SHP77 treated with DMSO at 0.1 percent for 48 hours (cell line): ENCODE measurements around the gene RASGEF1B.

ENCODE experiments used
- DNase-seq: peaks from one replicate; lab custom pipeline; 2025; lab: John Stamatoyannopoulos, UW

RASGEF1B gene

DNA sequence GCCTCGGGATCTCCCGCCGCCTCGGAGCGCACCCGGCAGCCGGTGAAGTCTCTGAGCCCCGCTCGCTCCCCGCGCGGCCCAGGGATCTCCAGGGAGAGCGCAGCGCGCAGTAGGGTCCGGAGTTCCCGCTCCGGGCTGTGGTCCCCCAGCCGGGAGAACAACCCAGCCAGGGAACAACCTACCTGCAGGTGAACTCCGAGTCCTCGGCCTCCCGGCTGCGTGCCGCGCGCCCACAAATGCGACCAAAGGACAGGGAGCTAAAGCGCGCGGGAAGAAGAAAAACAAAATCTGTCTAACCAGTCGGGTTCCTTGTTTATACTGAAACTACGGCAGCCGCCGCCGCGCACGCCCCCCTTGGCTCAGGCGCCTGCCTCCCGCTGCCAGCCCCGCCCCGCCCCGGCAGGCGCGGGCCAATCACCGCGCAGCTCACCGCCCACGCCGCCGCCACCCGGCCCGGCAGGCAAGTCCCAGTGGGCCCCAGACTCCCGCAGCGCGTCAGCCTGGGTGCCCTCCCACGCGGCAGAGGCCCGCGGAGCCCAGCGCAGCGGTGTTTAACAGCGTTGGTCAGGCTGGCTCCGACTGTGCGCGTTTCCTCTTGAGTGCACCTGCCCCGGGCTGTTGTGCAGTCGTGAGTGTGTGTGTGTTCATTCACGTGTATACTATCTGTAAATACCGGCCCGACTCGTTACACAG is at the start of gene RASGEF1B:
RASGEF1B (minus strand) TSS at position 320 of the 693 bp plus-strand sequence. CDS start 12,399 bp downstream, outside the sequence.
- DNase-seq = peak; percentile 56

DNA sequence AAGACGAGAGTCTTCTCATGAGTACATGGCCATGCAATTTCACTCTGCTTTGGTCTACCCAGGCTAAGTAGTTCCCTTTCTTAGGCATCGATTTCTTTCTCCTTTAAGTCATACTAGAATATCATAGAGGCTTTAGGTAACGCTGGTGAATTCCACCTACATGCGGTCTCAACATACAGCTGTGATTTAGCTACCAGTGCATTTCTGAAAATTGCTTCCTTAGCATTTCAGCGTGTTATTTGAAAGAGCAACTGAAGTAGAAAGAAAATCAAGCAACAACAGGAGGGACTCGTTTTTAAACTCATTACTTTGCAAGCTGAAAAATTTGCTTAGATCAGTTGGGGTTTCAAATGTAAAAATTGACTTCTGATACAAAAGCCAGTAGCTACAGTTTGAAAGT is 48.1 kb upstream of the RASGEF1B start:
- no peak for DNase-seq

DNA sequence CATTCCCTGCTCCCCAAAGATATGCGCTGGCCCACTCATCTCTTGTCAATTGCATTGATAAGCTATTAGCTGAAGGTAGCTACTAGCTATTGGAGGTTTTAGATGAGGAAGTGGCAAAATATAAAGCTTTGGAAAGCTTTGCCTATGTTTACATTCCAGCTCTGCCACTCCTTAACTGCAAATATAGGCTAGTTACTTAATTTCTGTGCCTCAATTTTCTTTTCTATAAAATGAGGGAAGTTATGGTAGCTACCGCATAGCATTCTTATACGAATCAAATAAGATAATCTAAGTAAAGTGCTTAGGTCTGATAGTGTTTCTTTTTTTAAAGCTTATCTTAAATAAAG is 47.7 kb upstream of the RASGEF1B start:
- DNase-seq = no peak

DNA sequence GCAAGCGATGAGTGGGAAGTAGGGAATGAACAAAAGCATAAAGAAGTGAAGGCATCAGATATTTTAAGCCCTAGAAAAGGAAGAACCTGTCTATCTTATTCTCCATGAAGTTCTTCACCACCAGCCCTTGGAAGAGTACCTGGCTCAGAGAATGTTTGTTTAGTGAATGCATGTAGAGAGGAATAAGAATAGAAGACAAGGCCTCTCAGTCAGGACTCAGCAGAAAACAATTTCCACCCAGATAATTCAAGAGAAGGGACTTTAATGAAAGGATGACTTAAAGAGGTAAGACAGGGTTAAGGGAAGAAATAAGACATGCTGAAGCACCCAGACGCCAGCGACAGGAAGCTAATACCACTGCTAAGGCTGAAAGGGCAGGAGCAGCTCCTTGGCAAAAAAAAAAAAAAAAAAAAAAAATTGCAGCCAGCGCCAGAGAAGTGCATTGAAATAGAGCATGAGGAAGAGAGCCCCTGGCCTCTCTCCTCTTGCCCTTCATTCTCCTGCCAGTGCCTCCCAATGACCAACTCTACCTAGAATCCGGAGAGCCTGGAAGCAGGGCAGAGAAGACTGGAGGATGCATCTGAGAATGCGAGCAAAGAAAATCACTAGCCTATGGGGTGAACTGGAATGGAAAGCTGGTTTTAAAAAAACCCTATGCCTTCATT is 47.2 kb upstream of the RASGEF1B start:
- DNase-seq = no peak

DNA sequence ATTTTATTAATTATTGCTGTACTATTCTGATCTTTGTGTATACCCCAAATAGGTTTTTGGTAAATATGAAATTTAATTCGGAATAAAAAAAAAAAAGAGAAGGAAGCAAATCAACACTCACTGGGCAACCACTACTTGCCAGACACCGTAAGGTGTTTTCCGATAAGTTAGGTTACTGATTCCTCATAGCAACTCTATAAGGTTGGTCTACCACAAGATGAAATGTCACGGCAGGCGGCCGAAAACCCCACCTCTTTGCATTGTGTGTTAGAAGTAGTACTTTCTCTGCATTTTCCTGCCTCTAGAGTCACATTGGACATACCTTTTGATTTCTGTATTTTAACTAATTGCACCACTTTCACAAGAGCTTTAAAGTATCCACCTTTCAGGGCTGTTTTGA is 44.5 kb upstream of the RASGEF1B start:
- DNase-seq = no peak

DNA sequence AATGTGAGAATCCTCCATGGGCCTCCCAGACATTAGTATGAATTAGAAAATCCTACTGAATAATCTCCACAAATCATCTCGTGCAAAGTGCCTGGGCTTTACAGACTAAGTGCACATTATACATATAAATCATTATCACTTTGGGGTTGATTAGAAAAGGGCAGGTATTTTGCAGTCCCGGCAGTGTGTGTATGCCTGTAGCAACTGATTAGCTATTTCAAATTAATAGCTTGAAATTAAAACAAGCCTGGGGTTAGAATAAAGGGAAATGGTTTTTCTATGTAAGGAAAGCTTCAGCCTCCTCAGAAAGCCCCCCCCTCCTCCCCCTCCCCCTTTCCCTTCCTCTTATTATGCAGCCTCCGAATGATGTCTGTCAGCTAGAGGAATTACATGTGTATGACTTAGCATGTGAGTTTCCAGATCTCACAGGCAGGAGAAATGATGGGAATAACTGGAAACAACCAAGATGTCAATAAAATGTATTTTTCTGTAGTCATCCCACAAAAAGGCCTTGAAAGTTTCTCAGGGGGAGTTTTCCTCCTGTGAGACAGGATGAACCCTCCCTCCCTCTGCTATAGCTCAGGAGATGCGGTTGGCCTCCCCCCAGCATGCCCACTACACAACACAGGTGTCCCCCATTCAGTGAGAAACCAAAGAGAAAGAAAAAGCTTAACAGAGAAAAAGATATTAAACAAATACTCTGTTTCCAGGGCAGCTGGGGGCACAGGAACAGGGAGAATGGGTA is 41.2 kb upstream of the RASGEF1B start:
- no peak for DNase-seq

DNA sequence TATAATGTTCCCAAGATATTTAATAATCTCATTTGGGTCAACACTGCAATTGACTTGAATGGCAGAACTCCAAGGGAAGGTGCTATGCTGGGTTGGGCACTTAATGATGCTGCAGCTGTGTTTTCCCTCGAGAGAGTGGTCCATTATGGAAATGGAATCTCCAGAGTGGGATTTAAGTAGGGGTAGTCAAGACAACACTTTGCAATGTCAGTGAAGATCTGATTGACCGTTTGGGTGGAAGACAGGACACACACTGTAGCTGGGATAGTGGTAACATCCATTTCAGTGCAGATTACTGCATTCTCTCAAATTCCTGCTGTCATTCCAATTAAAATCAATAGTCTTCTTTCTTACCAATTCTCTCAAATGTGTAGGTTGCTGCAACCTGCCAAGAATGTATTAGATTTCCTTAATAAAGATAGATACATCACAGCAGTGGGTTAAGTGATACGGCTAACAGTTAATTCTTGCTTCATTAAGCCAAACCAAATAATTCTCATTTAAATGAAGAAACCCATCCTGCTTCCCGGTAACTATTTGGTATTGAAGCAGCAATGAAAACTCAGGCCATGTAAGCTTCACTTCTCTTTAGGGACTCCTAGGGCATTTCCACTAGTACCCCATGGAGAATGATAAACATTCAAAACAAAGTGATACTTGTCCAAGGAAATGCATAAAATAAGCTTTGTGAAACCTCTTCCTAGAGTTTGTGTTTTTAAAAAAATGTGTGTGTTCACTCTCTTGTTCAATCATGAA is 40.5 kb upstream of the RASGEF1B start:
- no peak for DNase-seq

DNA sequence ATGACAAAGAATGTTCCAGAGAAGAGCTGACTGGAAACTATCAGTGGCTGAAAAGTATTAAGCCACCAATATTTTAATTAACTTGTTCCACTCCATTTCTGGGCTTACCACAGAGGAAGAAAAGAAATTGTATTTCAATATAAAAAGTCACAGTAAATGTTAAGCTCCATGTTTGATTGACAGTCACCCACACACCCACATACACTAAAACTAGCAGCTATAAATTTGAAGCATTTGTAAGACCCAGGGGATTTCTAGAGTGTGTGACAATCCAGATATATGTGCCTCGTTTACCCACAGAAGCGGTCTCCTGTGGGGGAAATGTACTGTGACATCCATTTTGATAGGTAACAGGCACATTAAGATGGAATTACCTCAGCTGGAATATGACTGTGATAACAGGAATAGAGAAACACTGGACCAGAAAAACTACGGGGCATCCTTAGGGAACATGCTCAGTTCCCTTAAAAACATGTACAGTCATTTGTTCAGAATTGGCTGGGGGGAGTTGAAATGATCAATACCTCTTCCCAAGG is 39.0 kb upstream of the RASGEF1B start:
- no peak for DNase-seq

DNA sequence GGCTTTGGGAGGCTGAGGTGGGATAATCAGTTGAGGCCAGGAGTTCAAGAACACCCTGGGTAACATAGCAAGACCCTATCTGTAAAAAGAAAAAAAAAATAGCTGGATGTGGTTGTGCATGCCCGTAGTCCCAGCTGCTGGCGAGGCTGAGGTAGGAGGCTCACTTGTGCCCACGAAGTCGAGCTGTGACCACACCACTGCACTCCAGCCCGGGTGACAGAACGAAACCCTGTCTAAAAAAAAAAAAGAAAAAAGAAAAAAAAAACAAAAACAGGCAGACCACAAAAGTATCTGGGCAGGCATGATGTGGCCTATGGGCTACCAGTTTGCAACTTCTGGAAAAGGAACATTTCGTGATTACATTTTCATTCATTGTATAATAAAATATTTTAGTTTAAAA is 38.1 kb upstream of the RASGEF1B start:
- no peak for DNase-seq

DNA sequence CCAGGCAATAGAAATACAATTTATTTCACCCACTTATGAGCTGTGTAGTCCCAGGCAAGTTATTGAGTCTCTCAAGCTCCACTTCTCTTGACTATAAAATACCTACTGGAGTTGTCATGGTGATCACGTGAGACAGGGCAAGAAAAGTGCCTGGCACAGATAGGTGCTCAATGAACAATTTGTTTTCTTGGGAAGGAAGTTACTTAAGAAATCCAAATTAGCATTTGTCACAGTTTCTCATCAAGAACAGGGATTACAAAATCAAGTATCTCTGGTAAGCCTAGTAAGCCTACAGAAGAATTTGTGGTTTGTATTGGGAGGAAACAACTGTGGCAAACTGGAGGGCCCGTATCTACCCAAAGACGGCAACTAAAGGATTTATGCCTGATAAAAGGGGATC is 37.5 kb upstream of the RASGEF1B start:
- no peak for DNase-seq

DNA sequence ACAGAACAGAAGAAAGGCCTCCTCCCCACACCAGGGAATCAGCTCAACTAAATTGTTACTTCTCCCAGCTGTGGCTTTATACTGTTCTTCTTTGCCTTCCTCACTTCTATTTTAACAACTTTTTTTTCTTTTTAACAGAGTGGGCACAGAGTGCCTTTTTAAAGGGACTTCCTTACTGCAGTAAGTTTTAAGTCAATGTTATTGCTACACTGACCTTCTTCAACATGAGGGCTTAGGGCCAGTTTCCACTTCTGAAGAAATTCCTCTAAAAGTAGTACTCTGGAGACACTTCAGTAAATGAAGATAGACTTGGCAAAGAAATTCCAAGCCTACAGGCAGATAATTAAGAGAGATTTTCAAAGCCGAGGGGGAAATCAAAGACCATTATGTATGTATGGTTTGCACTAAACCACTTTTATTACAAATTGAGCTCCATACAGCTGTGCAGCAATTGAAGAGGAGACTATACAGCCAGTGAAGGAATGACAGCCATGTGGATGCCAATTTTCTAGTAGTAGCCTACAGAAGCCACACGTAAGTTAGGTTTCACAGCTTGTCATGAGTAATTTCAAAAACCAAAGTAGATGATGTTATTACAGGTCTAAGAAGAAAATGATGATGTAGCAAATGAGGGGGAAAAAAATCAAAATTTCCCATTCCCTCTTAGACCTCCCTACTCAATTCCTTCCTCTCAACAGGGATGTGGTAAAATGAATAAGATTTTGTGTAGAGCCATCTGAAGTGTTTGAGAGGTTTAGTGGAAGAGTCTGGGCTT is 36.9 kb upstream of the RASGEF1B start:
- DNase-seq = no peak

DNA sequence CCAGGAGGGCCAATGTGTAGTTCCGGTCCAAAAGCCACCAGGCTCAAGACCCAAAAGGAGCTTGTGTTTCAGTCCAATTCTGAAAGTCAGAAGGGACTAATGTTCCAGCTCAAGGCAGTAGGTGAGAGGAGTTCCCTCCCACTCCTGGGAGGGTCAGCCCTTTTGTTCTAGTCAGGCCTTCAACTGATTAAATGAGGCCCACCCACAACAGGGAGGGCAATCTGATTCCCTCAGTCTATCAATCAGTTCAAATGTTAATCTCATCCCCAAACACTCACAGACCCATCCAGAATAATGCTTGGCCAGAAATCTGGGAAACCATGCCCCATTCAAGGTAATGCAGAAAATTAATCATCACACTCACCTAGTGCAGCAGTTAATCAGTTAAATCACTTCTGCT is 35.8 kb upstream of the RASGEF1B start:
- DNase-seq = no peak

DNA sequence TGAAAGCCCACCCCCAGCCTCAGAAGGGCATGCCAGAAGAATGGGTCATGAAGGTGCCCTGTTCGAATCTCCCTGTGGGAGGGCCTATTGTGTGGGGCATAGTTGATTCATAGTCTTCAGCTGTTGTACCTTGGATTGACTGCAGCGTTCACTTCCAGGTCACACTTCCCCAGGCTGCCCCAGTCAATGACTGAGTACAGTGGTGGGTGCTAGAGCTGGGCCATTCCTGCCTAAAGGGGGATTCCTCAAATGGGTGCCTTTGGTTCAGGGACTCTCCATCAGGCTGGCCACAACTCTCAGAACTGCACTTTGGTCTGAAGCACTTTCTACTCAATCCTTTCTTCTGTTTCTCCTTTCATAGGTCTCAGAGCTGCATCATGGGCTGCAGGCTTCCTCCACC is 35.0 kb upstream of the RASGEF1B start:
- DNase-seq = no peak

DNA sequence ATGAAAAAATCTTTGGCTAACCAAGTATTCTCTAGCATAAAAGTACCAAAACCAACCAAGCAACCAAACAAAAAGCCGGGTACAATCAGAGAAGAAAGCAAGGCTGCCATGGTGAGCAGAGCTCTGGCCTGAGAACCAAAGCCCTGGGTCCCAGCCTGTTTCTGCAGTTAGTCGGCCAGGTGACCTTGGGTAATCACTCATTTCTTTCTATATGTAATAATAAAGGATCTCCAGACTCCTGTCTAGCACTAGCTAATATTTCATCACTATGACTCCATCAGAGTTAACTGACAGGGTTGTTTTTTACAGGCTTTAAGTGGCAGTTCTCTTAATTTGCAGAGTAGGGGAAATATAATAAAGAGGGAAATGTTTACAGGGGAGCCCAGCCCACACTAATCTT is 34.0 kb upstream of the RASGEF1B start:
- no peak for DNase-seq

DNA sequence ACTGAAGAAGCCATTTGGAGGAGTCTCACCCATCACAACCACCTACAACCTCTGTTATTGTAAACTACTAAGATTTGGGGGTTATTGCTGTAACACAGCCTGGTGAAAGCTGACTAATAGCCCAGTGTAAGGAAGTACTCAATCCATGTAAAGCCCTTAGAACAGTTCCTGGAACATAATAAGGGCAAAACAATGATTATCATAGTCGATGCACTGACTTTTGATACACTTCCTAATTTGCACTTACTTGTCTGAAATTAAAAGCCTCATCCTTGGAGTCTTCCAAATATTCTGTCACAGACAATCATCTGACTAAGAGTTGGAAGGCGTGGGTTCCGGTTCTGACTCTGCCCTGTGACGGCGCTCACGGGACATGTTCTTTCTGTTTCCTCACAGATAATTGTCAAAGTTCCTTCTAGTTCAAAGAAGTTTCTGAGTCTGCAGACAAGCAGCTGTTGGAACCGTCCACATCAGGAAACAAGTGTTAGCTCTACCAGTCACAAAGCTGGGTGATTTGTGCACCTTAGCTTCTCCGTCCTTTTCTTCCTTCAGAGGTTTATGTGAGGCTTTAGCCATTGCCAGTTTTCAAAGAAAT is 33.4 kb upstream of the RASGEF1B start:
- no peak for DNase-seq

DNA sequence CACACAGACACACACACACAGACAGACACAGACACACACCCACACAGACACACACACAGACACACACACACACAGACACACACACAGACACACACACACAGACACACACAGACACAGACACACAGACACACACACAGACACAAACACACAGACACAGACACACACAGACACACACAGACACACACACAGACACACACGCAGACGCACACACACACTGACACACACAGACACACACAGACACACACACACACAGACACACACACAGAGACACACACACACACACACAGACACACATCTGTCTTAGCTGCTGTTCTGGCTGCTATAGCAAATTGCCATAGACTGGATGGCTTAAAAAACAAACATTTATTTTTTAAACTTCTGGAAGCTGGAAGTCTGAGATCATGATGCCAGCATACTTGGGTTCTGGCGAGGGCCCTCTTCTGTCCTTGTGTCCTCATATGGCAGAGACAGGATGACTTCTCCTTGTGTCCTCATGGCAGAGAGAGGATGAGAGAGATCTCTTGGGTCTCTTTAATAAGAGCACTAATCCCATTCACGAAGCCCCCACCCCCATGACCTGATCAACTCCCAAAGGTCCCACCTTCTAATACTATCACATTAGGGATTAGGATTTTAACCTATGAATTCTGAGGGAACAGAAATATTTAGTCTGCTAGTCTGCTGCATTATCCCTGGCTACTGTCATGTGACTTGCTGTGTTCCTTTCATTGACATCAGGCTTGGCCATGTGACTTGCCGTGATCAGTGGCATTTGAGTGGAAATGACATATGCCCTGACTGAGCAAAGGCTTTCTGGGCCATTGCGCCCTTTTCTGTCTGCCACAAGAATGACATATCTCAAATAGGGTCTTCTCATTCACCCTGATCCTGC is 32.7 kb upstream of the RASGEF1B start:
- no peak for DNase-seq

DNA sequence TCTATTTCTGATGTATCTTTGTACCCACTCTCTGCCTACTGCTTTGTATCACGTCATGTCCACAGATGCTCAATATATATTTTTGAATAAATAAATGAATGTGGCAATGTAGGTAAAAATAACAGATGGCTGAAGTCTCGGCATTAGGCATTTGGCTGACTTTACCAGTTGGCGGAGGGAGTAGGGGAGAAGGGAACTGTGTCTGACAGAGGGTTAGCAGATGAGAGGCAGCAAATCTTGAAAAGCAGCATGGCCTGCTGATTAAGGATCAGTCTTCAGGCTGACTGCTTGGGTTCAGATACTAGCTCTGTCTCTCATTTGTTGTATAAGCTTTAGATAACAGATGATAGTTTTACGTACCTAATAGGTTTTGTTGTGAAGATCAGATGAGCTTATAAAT is 31.9 kb upstream of the RASGEF1B start:
- DNase-seq = no peak

DNA sequence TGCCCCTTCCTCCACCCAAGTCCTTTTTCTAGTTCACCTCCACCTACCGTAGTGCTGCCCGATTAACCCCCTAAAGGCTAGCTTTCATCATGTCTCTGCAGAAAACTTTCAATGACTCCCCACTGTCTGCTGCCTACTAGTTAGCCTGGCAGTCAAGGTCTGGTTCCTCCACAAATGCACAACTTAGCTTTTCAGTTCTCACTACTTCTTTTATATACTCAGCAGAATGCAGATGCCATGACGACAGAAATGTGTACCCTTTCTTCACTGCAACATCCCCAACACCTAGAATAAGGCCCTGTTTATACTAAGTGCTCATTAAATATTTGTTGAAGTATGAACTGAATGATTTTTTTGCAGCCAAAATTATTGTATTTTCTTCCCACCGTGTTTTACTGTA is 30.9 kb upstream of the RASGEF1B start:
- no peak for DNase-seq

DNA sequence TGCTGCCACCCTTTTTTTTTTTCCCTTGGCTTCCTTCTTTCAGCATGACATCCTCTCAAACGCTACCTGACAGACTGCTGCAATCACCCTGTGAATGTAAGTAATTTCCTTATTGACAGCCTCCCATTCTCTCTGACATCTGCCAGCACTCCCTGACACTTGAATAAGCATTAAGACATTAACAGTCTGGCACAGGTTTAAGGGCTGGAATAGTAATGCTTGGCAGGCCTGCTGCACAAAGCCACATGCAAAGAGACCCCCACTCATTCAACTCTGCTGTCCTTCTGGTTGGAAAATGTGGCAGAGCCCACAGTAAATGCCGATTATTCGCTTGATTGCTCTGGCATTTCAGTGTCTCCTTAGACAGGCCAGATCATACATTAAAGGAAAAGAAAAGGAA is 28.1 kb upstream of the RASGEF1B start:
- DNase-seq = no peak

DNA sequence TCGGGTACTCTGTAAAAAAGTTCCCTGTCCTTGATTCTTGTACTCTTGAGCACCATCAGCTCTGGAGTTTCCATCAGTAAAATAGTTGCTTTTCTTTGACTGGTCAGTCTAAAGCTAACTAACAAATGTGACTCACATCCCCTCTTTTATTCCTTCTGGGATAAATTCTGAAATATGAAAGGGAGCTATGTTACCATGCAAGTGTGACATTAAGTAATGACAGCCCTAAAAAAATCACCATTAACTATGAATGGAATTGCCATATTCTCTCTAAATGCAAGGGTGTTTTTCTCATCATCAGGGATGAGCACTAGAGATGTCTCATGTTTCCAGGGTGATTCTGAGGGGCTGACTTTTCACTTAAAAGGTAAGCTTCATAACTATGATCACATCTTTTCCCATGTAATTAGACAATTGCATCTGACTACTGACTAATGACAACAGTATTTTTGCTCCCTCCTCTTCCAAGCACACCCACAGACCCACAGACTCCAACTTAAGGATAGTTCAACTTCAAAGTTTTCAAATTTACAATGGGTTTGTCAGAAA is 26.9 kb upstream of the RASGEF1B start:
- DNase-seq = no peak
